K562 (cell line): ENCODE measurements around the gene KCNJ9. TPM values are rescaled to one million over a fixed set of nuclear protein-coding genes. Genes with fewer than 3 reads are reported as not detected.

Experiments used
- ATAC-seq: fragments of 200-7000 bp; cut with Tn5 transposase; 3 replicates; pipeline ENCODE4 v1.9.1; 2020; ENCODE audit warnings: moderate library complexity
- BruUV-seq: library from RNA; stranded (reverse); fragments of 400-500 nt; replicated peaks from 2 replicates; lab custom pipeline; 2021; lab: Mats Ljungman, UMichigan
- CTCF ChIA-PET: fragments of 300-600 bp; formaldehyde crosslinking; extraction: SDS; loops from one replicate; lab custom pipeline; 2021; ENCODE audit warnings: low intra/inter-chr PET ratio; lab: Yijun Ruan, JAX
- POLR2A ChIA-PET: fragments of 300-600, 350-650 bp; sonication (Branson Sonifier 250); formaldehyde crosslinking; extraction: SDS; loops from one replicate; lab custom pipeline; 2021; ENCODE audit warnings: antibody characterized with exemption, inconsistent platforms; lab: Yijun Ruan, JAX
- DNase-seq, 4 experiments: peaks; one replicate each; pipeline versions ENCODE4 v3.0.0 to v3.0.0-alpha.2; 2011 to 2018; ENCODE audit warnings: low spot score in 3 of 4, mixed read lengths in 3 of 4; ENCODE audit errors: extremely low read depth in 1 of 4
- FAIRE-seq: peaks from 2 replicates; lab custom pipeline; 2011; peaks lifted over from hg19 to GRCh38; lab: Jason Lieb, UNC
- H2AFZ ChIP-seq: 2 replicates; pipeline ENCODE4 v1.6.0; 2011; ENCODE audit warnings: low read depth, low read length, control low read depth, inconsistent platforms
- H3K27ac ChIP-seq: fragments of 200-600 bp; 3 replicates; pipeline ENCODE4 v1.8.0; 2011; ENCODE audit warnings: low read depth, mild to moderate bottlenecking, control low read depth, inconsistent platforms, low read length, moderate library complexity, mixed read lengths; ENCODE audit errors: extremely low read depth
- H3K27me3 ChIP-seq, 2 experiments: fragments of 300-600 bp in 1 of 2; 2 replicates in 1 of 2; 3 replicates in 1 of 2; pipeline versions ENCODE4 v1.6.0 to v1.8.0; 2011; ENCODE audit warnings: inconsistent platforms in 2 of 2, low read length in 2 of 2, mild to moderate bottlenecking in 1 of 2, mixed read lengths in 1 of 2, moderate library complexity in 1 of 2; ENCODE audit not compliant: control insufficient read depth in 2 of 2, insufficient read depth in 2 of 2
- H3K36me3 ChIP-seq: fragments of 300-600 bp; 3 replicates; pipeline ENCODE4 v1.8.0; 2011; ENCODE audit warnings: mild to moderate bottlenecking, low read length, inconsistent platforms; ENCODE audit not compliant: control insufficient read depth, insufficient read depth
- H3K4me1 ChIP-seq, 2 experiments: fragments of 200-600 bp in 1 of 2; replicated peaks in 1 of 2; 2 replicates in 1 of 2; 3 replicates in 1 of 2; pipeline versions ENCODE4 v1.5.1 to v1.8.0; 2011; ENCODE audit warnings: inconsistent platforms in 2 of 2, low read length in 2 of 2, mild to moderate bottlenecking in 1 of 2, mixed read lengths in 1 of 2, moderate library complexity in 1 of 2; ENCODE audit not compliant: control insufficient read depth in 2 of 2, insufficient read depth in 2 of 2
- H3K4me2 ChIP-seq: 2 replicates; pipeline ENCODE4 v1.6.1; 2011; ENCODE audit warnings: low read length, control low read depth, inconsistent platforms, mixed read lengths; ENCODE audit not compliant: insufficient read depth
- H3K4me3 ChIP-seq: fragments of 200-600 bp; sonication (generic), shearing (Covaris generic); 2 replicates; pipeline ENCODE4 v1.5.1; 2016; ENCODE audit warnings: control low read depth, inconsistent platforms
- H3K79me2 ChIP-seq: fragments of 200-600 bp; 3 replicates; pipeline ENCODE4 v1.8.0; 2011; ENCODE audit warnings: low read length, inconsistent platforms; ENCODE audit not compliant: control insufficient read depth, insufficient read depth
- H3K9ac ChIP-seq, 2 experiments: 2 replicates each; pipeline versions ENCODE4 v1.6.0 to v1.6.1; 2011; ENCODE audit warnings: low read depth in 2 of 2, low read length in 2 of 2, control low read depth in 1 of 2, inconsistent platforms in 1 of 2, mild to moderate bottlenecking in 1 of 2, mixed read lengths in 1 of 2; ENCODE audit not compliant: insufficient read depth in 1 of 2
- H3K9me1 ChIP-seq: one replicate; pipeline ENCODE4 v1.6.0; 2011; ENCODE audit warnings: inconsistent platforms, mild to moderate bottlenecking, low read length, moderate library complexity; ENCODE audit not compliant: control insufficient read depth, insufficient read depth
- H3K9me3 ChIP-seq: replicated peaks from 2 replicates; pipeline ENCODE4 v1.5.1; 2011; ENCODE audit warnings: low read depth, low read length, inconsistent platforms; ENCODE audit not compliant: control insufficient read depth, insufficient read depth
- H4K20me1 ChIP-seq: replicated peaks from 2 replicates; pipeline ENCODE4 v1.6.1; 2011; ENCODE audit warnings: low read length, inconsistent platforms, mixed read lengths; ENCODE audit not compliant: control insufficient read depth, insufficient read depth
- CBFA2T2 ChIP-seq: fragments of 450-650 bp; conservative IDR thresholded peaks from 2 replicates; pipeline ENCODE4 v1.6.1; 2017; ENCODE audit warnings: mild to moderate bottlenecking
- CHD2 ChIP-seq: IDR thresholded peaks from 2 replicates; pipeline ENCODE4 v1.6.1; 2011; ENCODE audit warnings: low read depth, low read length
- EGR1 ChIP-seq: fragments of 450-650 bp; conservative IDR thresholded peaks from 2 replicates; pipeline ENCODE4 v1.6.1; 2017; ENCODE audit warnings: mild to moderate bottlenecking
- HNRNPUL1 ChIP-seq: fragments of 200-400 bp; formaldehyde crosslinking; IDR thresholded peaks from 2 replicates; pipeline ENCODE4 v1.6.1; 2017; ENCODE audit warnings: low read length
- MIER1 ChIP-seq: fragments of 450-650 bp; IDR thresholded peaks from 2 replicates; pipeline ENCODE4 v1.6.1; 2016; ENCODE audit warnings: antibody characterized with exemption, mild to moderate bottlenecking, low read depth
- RBM14 ChIP-seq: fragments of 200-400 bp; formaldehyde crosslinking; IDR thresholded peaks from 2 replicates; pipeline ENCODE4 v1.6.1; 2018; ENCODE audit warnings: low read depth, mild to moderate bottlenecking, low read length, moderate library complexity, borderline replicate concordance; ENCODE audit not compliant: insufficient read depth
- RBM17 ChIP-seq: fragments of 200-400 bp; formaldehyde crosslinking; IDR thresholded peaks from 2 replicates; pipeline ENCODE4 v1.6.1; 2017; ENCODE audit warnings: low read depth, mild to moderate bottlenecking, low read length, borderline replicate concordance
- RCOR1 ChIP-seq, 2 experiments: IDR thresholded peaks; 2 replicates each; pipeline ENCODE4 v1.6.1; 2012; ENCODE audit warnings: low read depth in 2 of 2, low read length in 2 of 2, borderline replicate concordance in 1 of 2, improper control_type of control experiment in 1 of 2
- SP2 ChIP-seq: IDR thresholded peaks from 2 replicates; pipeline ENCODE4 v1.6.1; 2011; ENCODE audit warnings: mild to moderate bottlenecking, low read depth, low read length, moderate library complexity; ENCODE audit not compliant: poor library complexity, severe bottlenecking; ENCODE audit errors: extremely low read depth
- SPI1 ChIP-seq: IDR thresholded peaks from 2 replicates; pipeline ENCODE4 v1.6.1; 2011; ENCODE audit warnings: low read depth, low read length, control low read depth, borderline replicate concordance
- TBP ChIP-seq: optimal IDR thresholded peaks from 2 replicates; pipeline ENCODE3; 2011; ENCODE audit warnings: low read depth, low read length, improper control_type of control experiment
- TEAD1 ChIP-seq, 2 experiments: fragments of 450-650 bp in 1 of 2; sonication (generic) in 1 of 2; formaldehyde crosslinking; IDR thresholded peaks; 2 replicates each; pipeline versions ENCODE4 v1.4.0 to v1.8.0; 2020 to 2022; ENCODE audit warnings: mild to moderate bottlenecking in 2 of 2, missing genetic modification reagents in 1 of 2
- ZNF232 ChIP-seq: sonication (generic); formaldehyde crosslinking; IDR thresholded peaks from 2 replicates; pipeline ENCODE4 v1.8.0; 2022; ENCODE audit warnings: mild to moderate bottlenecking, missing genetic modification reagents
- ZNF436 ChIP-seq: fragments of 250-450, 450-650 bp; sonication (Bioruptor Pico); formaldehyde crosslinking; IDR thresholded peaks from 2 replicates; pipeline ENCODE4 v1.7.0; 2020; ENCODE audit warnings: mild to moderate bottlenecking
- ZNF589 ChIP-seq: fragments of 200-800 bp; sonication (Bioruptor generic); IDR thresholded peaks from 2 replicates; pipeline ENCODE4 v1.6.1; 2016; ENCODE audit warnings: low read depth, missing genetic modification characterization, missing compliant biosample characterization
- ZNF778 ChIP-seq: fragments of 450-650 bp; formaldehyde crosslinking; IDR thresholded peaks from 2 replicates; pipeline ENCODE4 v1.4.0; 2020; ENCODE audit warnings: mild to moderate bottlenecking, moderate library complexity
- ZSCAN32 ChIP-seq: fragments of 450-650 bp; formaldehyde crosslinking; IDR thresholded peaks from 2 replicates; pipeline ENCODE4 v1.4.0; 2020; ENCODE audit warnings: mild to moderate bottlenecking, moderate library complexity
- WGBS: fragments of 100-300 bp; shearing (Covaris generic); methylation state at CpG from one replicate; pipeline ENCODE4 v1.1.6; 2016; ENCODE audit warnings: low coverage, mixed read lengths; ENCODE audit not compliant: insufficient coverage; ENCODE audit errors: missing lambda C conversion rate; 5-methylcytosine and 5-hydroxymethylcytosine counted together
- in situ Hi-C: fragments of 300-500 bp; cut with MboI; formaldehyde crosslinking; loops from 4 replicates; pipeline ENCODE4 v1.15.0; 2018; ENCODE audit warnings: inconsistent platforms, mixed read lengths
- intact Hi-C: fragments of 100-400 bp; cut with micrococcal nuclease; formaldehyde crosslinking; loops from 2 replicates; pipeline ENCODE4 v1.14.2; 2022
- polyA plus RNA-seq, 8 experiments: library from polyadenylated mRNA; depleted of rRNA in 4 of 8; stranded (reverse) in 5 of 8; unstranded in 3 of 8; fragments of >200 nt; fragmentation: Nextera tagmentation in 2 of 8; fragmentation: Illumina TruSeq in 1 of 8; extraction: Ambion mirVana in 2 of 8; extraction: Trizol in 1 of 8; gene quantifications; 2 replicates each; pipeline versions ENCODE4 v1.2.1 to v1.2.3, GENCODE V29; 2011 to 2014; ENCODE audit warnings: inconsistent platforms in 1 of 8, missing spikeins in 1 of 8
- total RNA-seq, 7 experiments: library from RNA; depleted of rRNA in 6 of 7; stranded (reverse); fragments of >200 nt in 6 of 7; fragmentation: Illumina TruSeq in 2 of 7; extraction: Trizol in 2 of 7; gene quantifications; 2 replicates each; pipeline versions ENCODE4 v1.2.1 to v1.2.3, GENCODE V29; 2011 to 2021; ENCODE audit warnings: low replicate concordance in 1 of 7
- TF ChIP-seq, protein P1 (sequence below): sonication (generic); IDR thresholded peaks from 2 replicates; pipeline ENCODE4 v1.6.1; 2016

Gene KCNJ9
- total and polyA plus RNA-seq, 9 of the 15 experiments (the other 6 are each of a cell fraction or from before 2014, with no cell fraction given), result not detected

GRCh38 chr1:160071289-160071688 lies 10.0 kb upstream of the KCNJ9 start:
- no peak for FAIRE-seq
- ATAC-seq, result no peak
- BruUV-seq, result no TSS peak
- 5% methylated on average over 5 of the region's 5 CpGs for WGBS
- no peaks in the 10 kb centered on the region for H3K79me2 ChIP-seq
- DNase-seq, result no peak
- no peaks in the 10 kb centered on the region for H3K9me1 ChIP-seq
- peaks cover 14 to 33% of the 10 kb centered on the region in 2 experiments; a peak in 3 of 5 replicates for H3K27me3 ChIP-seq
- intact Hi-C loops, result no loop called here
- no peaks in the 10 kb centered on the region for H3K36me3 ChIP-seq
- no peak overlapping the region for H3K4me3 ChIP-seq
- no peaks in the 10 kb centered on the region for H3K9me3 ChIP-seq
- H3K9ac ChIP-seq, result no peak overlapping the region
- no peak overlapping the region for H3K4me2 ChIP-seq
- no peaks in the 10 kb centered on the region for H4K20me1 ChIP-seq
- no peak for TF ChIP-seq EGR1
- TF ChIP-seq SPI1, result no peak
- in situ Hi-C loops, result no loop called here
- ChIA-PET POLR2A (interaction anchor here (1.3 to 1.5 kb wide), 2 partner anchors 8 to 10 kb away, joined by 5 to 7 read pairs; partner anchors contain the start of gene KCNJ9), CTCF (no interaction called here)
- no peak overlapping the region for H2AFZ ChIP-seq
- peaks cover 0 to 13% of the 10 kb centered on the region in 2 experiments; a peak in 3 of 5 replicates for H3K4me1 ChIP-seq
- no peak overlapping the region for H3K27ac ChIP-seq

DNA sequence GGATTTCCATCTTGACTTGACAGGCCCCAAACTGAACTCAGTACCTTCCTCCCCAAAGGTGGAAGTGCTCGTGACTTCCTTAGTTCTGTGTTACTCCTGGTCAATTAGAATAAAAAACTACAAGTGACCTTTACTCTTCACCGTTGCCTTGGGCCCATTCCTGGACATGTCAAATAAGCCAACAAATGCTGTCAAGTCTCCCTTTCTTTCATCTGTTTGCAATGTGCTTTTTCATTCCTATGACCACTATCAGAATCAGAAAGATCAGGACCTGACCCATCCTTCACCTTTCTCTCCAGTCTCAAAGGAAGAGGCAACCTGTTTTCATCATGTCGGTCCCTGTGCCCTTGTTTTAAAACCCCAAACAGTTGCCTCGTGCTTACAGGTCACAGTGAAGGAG lies 6.5 kb upstream of the KCNJ9 start:
- DNase-seq (no peak), FAIRE-seq (no peak), ATAC-seq (no peak)
- Histone ChIP-seq H3K27ac (no peak overlapping the region), H3K36me3 (no peaks in the 10 kb centered on the region), H4K20me1 (no peaks in the 10 kb centered on the region), H3K4me1 (peaks cover 0 to 9% of the 10 kb centered on the region in 2 experiments; a peak in 3 of 5 replicates), H2AFZ (no peak overlapping the region), H3K9me1 (no peaks in the 10 kb centered on the region), H3K79me2 (no peaks in the 10 kb centered on the region), H3K4me3 (no peak overlapping the region), H3K27me3 (peaks cover 9 to 35% of the 10 kb centered on the region in 2 experiments; a peak in 4 of 5 replicates), H3K4me2 (no peak overlapping the region), H3K9me3 (no peaks in the 10 kb centered on the region), H3K9ac (no peak overlapping the region)
- no TSS peak for BruUV-seq
- 0% methylated on average over 4 of the region's 4 CpGs for WGBS
- CTCF ChIA-PET, result interaction anchor here (0.7 kb wide), 1 partner anchor 427 kb away, joined by 3 read pairs; no protein-coding TSS in a partner anchor
- intact Hi-C loops (no loop called here), in situ Hi-C loops (no loop called here)
- POLR2A ChIA-PET, result no interaction called here
- TF ChIP-seq RBM17 (no peak), CHD2 (no peak), ZSCAN32 (CRISPR knock-in tag) (no peak), RCOR1 (IDR thresholded peaks at IDR 0.05; ENCODE audit: borderline replicate concordance in 1 of 2, low read depth in 2 of 2, low read length in 2 of 2) (no peak), ZNF232 (CRISPR knock-in tag) (no peak), RBM14 (no peak), TBP (no peak), CBFA2T2 (no peak), MIER1 (no peak), ZNF436 (CRISPR knock-in tag) (no peak), ZNF589 (CRISPR knock-in tag) (no peak), ZNF778 (no peak), SP2 (no peak), TEAD1 (CRISPR knock-in tag; IDR thresholded peaks at IDR 0.05) (no peak), HNRNPUL1 (no peak)
- TF ChIP-seq, protein P1, sequence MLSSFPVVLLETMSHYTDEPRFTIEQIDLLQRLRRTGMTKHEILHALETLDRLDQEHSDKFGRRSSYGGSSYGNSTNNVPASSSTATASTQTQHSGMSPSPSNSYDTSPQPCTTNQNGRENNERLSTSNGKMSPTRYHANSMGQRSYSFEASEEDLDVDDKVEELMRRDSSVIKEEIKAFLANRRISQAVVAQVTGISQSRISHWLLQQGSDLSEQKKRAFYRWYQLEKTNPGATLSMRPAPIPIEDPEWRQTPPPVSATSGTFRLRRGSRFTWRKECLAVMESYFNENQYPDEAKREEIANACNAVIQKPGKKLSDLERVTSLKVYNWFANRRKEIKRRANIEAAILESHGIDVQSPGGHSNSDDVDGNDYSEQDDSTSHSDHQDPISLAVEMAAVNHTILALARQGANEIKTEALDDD, result no peak
